IPS-NIHi11 (cell line): ENCODE data around the gene RAPGEF4.

Source experiments
- DNase-seq: peaks from one replicate; pipeline ENCODE4 v3.0.0; 2012; ENCODE audit warnings: mixed read lengths, low spot score

The RAPGEF4 gene

DNA sequence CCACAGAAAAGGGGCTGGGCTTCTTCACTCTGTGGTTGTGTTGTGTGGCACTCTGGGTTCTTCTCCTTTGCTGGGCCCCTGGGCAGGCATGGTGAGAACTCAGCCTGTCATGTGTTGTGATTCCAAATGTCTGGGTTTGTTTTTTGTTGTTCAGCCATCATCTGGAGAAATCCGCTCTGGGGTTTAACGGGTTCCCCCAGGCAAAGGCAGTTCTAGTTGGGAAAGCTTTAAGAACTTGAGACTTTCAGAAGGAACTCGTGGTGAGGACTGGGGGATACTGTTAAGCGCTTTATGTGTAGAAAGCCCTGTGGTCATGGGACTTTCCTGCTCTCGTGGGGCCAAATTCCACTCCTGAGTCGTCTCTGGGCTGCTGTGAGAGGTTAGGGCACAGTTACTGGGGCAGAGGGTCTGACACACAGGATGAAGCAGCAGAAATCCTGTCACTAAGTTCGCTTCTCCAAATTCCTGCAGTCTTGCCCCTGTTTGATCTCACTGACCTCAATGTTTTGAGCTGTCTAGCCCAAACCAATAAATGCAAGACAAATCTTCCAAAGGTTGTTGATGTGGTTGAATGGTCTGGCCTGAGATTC lies 87.7 kb downstream of the RAPGEF4 start:
- DNase-seq = no peak

GRCh38 chr2:172826522-172826921 lies 90.9 kb downstream of the RAPGEF4 start:
- DNase-seq = no peak

- DNase-seq = no peak
Measured at GRCh38 chr2:172829229-172829628, 93.6 kb downstream of the RAPGEF4 start.

- DNase-seq = no peak
Measured at GRCh38 chr2:172830482-172830881, 94.8 kb downstream of the RAPGEF4 start.

DNA sequence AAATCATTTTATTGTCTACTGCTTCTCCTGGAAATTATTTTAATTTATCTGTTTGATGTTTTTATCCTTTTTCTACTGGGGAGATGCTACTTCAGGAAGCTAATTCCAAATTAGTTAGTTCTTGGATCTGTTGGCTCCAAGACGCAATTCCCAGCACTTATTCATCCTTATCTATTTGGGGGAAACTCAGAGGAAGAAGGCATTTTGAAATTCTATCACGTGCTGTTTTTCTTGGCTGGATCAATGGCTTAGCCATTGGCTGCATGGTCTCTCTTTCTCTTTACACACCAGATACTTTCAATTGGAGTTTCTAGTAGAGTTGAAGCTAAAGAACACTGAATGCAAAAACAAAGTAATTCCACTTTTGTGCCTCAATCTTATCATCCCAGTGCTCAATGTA lies 98.3 kb downstream of the RAPGEF4 start:
- DNase-seq = no peak

DNA sequence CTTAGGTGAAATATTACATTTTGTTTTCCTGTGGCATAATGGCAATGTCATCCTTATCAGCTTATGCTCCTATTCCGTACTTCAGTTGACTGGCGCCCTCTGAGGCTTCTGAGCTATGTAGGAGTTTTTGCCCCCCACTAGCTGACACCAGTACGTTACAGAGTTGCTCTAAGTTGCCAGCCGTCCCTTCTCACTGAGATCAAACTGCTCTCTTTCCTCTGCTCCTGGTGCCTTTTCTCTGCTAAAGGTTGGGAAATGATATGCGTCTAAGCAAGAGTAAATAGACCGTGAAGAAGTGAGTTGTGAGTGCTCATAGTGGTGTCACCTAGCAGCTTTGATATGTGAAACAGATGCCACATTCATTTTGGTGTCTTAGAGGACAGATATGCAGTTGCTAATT lies 99.2 kb downstream of the RAPGEF4 start:
- DNase-seq = no peak

GRCh38 chr2:172836347-172836821 lies 100.7 kb downstream of the RAPGEF4 start:
- no peak for DNase-seq

DNA sequence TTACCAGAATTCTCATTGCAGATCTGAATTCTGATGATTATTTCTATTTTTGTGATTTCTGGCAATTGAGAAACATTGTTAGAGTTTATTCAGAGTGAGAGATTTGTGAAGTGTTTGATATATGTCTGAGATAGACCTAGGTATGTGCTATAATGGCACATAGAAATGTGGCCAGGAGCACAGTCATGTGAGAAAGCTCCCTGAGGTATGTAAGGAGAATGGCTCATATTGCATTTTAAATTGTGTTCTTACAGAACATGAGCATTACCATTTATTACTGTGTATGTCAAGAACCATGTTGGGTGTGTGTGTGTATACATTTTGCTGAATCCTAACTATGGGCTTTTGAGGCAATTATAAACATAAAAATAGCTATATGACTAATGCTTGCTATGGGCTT lies 101.2 kb downstream of the RAPGEF4 start:
- no peak for DNase-seq

GRCh38 chr2:172839446-172839845 lies 103.8 kb downstream of the RAPGEF4 start:
- no peak for DNase-seq

GRCh38 chr2:172842511-172843265 lies 107.0 kb downstream of the RAPGEF4 start:
- no peak for DNase-seq

DNA sequence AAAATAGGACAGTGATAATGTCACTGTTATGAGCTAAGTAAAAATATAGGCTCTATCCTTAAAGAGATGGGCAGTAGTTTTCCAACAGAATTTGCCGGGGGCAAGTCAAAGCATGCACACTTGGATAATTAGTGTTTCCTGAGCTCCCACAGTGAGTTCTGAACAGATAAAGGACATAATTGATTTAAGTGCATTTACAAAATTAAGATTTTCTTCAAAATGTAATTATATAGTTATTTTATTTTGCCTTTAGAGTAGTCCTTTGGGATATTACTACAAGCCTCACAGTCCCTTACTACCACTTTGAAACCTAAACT lies 107.6 kb downstream of the RAPGEF4 start:
- DNase-seq = no peak

GRCh38 chr2:172843902-172844715 lies 108.5 kb downstream of the RAPGEF4 start:
- no peak for DNase-seq

DNA sequence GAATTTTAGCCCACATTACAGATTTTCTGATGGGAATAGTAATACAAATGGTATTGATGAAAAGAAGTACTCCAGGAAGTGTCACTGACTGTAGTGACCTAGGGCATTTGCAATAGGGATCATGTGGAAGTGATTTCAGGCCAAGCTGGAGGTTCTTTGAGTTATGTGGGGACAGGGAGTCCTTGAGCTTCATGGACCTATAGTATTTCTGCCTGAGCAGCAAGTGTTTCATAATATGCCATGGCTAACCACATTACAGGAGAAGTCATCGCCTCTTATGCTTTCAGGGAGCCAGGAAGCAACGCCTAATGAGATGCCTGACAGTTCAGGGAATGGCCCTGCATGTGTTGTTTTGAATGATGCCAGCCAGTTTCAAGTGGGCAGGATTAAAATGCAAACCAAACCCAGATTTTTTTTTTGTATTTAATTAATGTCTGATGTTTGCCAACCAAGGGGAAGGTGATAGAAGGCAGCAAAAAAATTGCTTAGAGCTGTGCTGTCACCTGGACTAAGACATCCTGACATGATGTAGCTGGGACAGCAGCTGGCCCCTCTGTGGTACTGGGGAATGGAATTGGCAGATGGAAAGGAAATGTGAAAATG lies 109.5 kb downstream of the RAPGEF4 start:
- no peak for DNase-seq

DNA sequence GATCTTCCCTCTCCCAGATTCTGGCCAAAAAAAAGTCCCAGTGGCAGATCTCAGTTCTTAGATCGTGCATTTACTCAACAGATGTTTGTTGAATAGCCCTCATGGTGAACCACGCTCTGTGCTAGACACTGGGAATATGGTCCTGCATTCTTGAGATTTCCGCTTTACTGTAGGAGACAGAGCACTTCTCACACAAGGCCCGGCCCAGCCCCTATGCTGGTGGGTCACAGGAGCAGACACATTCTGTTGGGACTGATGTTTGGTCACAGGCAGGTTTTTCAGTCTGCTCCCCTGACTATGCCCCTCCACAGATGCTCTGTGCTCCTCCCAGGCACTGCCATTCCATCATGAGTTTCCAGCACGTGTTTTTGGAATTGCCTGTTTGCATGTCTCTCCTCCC lies 110.9 kb downstream of the RAPGEF4 start:
- DNase-seq = no peak

DNA sequence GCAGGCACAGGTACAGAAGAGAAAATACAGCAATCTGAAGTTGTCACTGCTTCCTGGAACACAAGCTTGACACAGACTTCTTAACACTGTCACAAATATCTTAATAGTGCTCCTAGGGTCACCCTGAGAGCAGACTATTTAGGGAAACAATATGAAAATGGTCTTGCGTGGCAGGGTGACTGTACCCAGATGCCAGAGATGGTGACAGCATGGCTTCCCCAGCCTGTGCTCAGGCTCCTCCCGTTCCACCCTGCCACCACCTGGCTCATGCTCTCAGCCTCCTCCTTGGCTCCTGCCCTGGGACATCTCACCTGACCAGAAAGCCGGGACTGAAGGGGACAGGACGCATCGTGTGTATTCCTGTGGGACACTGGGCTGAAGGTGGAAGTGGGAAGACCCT lies 111.5 kb downstream of the RAPGEF4 start:
- no peak for DNase-seq

GRCh38 chr2:172848519-172848918 lies 112.9 kb downstream of the RAPGEF4 start:
- no peak for DNase-seq

DNA sequence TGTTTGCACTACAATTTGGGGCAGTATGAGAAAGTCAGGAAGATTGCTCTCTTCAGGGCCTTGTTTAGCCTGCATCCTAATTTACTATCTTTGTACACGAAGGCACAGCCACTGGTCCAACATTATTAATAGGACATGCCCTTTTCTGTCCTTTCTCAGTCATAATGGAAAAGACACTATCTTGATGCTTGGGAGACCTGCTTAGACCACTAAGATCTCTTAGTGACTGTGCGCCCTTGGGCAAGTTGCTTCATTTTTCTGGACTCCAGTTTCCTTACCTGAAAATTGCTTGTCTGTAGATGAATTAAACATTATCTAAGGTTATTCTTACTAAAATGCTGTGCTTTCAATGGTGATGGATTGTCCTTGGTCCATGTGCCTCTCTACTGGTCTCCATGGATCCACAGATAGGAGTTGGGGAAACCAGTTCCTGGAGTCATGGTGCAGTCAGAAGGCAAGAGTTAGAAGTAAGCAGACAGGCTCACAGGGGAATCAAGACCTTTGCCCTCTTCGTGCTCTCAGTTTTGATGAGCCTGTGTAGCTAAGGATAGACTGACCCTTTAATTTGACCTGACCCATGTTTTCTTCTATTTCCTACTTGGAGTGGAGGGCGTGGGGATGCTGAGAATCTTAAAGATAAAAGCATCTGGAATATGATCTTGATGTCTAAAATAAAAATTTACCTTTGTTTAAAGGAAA lies 114.0 kb downstream of the RAPGEF4 start:
- DNase-seq = no peak

GRCh38 chr2:172855588-172855987 lies 119.9 kb downstream of the RAPGEF4 start:
- DNase-seq = no peak

GRCh38 chr2:172856606-172857005 lies 121.0 kb downstream of the RAPGEF4 start:
- no peak for DNase-seq

- DNase-seq = no peak
Measured at GRCh38 chr2:172858473-172858745, 122.8 kb downstream of the RAPGEF4 start.

DNA sequence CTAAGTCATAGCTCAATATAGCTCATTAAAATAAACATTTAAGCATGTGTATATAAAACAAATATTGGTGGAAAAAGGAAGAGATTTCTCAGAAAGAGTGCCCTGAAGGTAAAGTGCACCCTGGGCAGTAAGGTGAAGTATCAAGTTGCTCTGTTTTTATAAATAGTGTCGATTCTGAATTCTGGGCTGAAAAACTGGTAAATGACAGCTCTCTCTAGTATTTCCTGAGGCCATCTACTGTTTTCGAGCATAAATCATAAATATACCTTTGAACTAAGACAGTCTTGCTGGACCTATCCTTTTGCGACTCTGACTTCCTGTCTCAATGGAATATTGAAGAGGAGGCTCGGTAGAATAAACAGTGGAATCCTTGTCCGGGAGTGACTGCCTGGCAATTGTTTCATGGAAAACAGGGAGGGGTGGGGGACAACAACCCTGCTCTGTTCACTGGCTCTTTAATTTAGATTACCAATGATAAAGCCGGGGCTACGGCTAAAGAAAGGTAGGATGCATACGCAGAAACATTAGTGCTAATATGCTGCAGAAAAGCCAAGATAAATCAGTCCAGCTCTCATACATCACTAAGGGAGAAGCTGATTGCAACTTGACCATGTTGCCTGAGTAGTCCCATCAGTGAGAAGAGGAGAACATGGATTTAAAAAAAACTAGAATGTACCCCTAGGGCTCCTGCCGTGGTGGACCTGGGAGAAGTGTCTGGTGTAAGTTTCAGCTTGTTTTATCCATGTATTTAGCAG lies 124.1 kb downstream of the RAPGEF4 start:
- no peak for DNase-seq

DNA sequence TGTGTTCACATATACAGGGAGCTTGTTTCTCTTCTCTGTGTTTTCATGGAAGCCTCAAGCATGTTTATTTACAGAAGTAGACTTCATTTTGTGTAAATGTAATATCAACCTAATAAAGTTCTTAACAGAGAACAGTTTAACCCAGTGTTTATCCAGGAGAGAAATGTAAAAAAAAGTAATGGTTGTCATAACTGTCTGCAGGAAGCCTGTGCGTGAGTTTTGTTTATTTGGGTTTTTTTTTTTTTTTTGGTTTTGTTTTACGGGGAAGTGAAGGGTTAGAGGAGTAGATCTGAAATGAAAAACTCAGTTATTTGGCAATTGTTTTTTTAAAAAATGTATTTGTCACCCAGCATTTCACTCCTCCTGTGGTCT lies 124.7 kb downstream of the RAPGEF4 start:
- DNase-seq = no peak
